Stimulated activated naive CD4-positive, alpha-beta T cell (primary cell): ENCODE data around the gene GTF2H2.
"Not testable (repeated sequence)": the region's sequence is repeated elsewhere in the genome, so short reads cannot be mapped to it uniquely, and the experiment has no call there.

Source experiments
- DNase-seq, 6 experiments: peaks; one replicate each; lab custom pipeline; 2025; lab: John Stamatoyannopoulos, UW

The GTF2H2 gene

GRCh38 chr5:71013575-71013974, 53.9 kb downstream of the GTF2H2 start:
- no peak for DNase-seq

- DNase-seq, result no peak
Observed at GRCh38 chr5:71011194-71011792, 56.2 kb downstream of the GTF2H2 start.

GRCh38 chr5:71006983-71007382, 60.5 kb downstream of the GTF2H2 start:
- not testable (repeated sequence) for DNase-seq
